GM18870 (cell line): ENCODE measurements around the gene CLMP.
"Not testable (repeated sequence)": the region's sequence is repeated elsewhere in the genome, so short reads cannot be mapped to it uniquely, and the experiment has no call there.

Experiments used
- ATAC-seq: cut with Tn5 transposase; IDR thresholded peaks from one replicate; pipeline ENCODE4 v1.9.1; 2021; ENCODE audit warnings: moderate library complexity; ENCODE audit not compliant: unreplicated experiment

CLMP gene

DNA sequence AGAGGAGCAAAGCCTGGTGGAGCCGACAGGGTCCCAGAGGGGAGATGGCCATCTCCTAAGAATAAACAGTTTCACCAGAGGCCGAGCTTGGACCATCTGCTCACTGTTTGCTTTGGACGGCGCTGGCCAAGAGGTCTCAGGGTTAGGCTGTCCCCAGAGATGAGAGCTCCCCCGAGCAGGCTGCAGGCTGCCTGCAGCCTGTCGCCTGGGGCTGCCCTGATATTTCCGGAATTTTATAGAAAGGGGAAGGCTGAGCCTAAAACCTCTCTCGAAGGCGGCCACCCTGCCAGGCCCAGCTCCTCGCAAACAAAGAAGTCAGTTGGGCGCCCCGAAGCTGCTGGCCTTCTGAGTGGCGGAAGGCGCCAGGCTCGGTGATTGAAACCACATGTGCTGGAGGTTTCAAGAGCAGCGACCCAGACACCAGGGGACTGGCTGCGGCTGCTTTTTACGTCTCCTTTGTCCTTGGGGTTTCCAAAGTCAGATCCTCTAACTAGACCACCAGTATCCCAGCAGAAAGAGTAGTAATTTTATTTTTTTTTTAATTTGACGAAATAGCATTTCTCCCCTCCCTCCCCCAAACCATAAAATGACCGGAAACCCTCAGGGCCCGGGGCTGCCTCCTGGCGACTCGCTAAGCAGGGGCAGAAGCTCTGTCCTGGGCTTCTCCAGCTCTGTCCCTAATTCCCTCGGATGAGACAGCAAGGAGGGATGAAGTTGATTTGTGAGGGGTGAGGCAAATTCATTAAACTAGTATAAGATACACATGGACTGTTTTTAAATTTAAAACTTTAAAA, 57.4 kb downstream of the CLMP start:
- ATAC-seq = no peak

DNA sequence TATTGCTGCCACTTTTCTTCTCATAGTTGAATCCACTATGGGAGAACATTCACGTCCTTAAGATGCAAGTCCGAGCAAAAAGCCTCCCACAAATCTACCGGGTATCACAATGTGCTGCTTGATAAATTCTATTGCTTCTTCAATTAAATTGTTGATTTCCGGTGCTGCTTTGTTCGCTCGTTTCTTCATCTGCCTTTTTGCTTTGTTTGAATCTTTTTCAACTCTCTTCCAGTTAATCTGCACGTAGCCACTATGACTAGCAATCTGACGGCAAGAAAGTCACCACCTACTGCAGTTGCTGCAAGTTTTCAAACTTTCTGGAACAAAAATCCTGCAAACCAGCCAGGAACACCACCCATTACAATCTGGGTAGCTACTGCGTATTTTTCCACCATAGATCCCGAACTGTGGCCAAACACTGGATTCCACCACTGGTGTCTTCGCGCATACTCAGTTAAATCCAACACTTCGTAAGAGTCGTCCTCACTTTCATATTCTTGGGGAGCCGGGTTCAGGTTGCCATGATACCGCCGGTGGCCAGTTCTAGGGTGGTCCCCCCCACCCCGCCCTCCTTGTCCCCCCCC, 59.1 kb downstream of the CLMP start:
- ATAC-seq = no peak

DNA sequence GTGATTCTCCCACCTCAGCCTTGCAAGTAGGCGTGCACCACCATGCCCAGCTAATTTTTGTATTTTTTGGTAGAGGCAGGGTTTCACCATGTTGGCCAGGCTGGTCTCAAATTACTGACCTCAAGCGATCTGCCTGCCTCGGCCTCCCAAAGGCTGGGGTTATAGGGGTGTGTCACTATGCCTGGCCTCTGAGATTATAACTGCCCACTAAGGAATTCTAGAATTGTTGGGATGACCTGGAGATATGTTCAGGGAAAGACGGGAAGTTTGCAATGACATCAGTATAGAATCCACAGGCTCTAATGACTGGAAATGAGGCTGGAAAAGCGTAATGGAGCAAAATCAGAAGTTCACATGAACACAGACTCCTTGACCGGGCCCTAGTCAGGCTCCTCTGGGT, 62.2 kb downstream of the CLMP start:
- ATAC-seq = no peak

DNA sequence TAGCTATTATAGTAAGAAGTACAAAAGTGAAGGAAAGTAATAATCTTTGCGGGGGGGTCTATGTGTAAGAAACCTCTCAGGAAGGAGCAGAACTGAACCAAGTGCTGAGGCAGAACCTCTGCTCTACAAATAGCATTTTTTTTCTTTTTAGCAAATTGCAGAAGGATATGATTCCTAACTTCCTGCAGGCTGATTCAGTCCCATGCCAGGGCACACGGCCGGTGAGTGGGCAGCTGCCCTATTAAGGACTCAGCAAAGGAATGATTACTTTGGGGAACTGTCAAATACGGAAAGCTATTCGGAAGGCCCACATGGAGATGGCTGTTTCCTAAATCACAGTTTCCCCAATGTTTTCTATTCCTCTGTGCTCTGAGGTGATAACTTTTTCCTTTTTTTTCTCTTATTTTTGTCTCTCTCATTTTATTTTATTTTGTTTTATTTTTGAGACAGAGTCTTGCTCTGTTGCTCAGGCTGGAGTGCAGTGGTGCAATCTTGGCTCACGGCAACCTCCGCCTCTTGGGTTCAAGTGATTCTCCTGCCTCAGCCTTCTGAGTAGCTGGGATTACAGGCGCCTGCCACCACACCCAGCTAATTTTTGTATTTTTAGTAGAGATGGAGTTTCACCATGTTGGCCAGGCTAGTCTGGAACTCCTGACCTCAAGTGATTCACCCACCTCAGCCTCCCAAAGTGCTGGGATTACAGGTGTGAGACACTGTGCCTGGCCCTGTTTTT, 62.8 kb downstream of the CLMP start:
- not testable (repeated sequence) for ATAC-seq

DNA sequence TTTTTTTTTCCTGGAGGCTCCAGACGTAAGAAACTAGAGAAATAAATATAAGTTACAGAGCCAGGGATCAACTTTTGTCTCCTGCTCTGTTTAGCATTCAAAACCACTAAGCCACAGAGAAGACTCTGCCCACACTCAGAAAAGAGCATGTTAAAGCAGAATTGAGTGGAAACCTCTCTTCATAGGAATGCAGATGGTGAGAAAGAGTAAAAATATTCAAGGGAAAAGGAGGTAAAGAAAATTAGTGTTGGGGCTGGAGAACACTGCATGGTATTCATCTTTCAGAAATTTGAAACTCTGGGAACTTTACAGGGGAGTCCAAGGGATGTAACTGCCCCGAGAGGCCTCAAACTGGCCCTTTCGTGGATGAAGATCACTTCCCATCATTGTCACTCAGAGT, 65.1 kb downstream of the CLMP start:
- ATAC-seq = no peak

DNA sequence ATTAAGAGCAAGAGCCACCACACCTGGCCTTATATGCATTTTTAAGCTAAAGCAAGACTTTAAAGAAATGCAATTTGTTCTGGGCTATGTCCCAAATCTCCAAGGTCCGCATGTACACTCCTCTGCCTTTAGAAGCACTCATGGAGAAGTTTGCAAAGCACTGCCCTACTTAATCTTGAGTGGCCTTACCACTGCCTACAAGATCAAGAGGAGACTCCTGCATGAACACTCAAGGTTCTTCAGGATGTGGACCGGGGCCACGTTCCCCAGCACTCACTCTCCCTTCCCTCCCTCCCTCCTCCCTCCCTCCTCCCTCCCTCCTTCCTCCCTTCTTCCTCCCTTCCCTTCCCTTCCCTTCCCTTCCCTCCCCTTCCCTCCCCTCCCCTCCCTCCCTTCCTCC, 69.9 kb downstream of the CLMP start:
- no peak for ATAC-seq

DNA sequence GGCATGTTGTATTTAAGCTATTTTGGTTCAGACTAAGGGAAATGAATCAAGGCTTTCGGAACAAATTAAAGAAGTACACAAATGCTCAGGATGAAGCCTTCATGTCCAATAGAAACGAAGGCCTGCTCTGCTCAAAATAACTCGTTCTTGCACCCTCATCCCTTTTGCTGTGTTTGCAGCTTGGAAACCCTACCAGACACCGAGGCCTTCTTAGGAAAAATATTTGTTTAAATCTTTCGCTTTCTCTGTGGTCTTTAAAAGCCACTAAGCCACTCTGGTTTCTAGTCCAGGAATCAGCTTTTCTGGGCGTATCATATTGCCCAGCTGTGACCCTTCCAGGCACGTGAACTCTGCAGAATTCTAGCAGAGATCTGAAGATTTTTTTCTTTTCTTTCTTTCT, 72.2 kb downstream of the CLMP start:
- no peak for ATAC-seq

DNA sequence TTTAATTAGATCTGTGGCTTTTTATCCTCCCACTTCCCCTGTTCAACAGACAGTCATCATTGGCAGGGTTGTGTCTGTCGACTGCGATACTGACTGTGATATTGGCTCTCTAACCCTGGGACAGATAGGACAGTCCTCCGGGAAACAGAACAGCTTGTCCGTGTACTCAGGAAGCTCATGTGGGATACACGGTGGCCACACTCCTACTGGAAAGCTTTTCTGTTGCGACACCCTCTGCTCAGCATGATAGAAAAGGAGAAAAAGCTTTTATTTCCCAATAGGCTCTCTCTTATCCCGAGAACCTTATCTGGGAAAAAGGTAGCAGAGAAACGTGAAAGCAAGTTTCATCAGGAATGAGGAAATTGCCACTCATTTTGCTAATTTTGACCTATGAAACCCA, 72.7 kb downstream of the CLMP start:
- no peak for ATAC-seq

DNA sequence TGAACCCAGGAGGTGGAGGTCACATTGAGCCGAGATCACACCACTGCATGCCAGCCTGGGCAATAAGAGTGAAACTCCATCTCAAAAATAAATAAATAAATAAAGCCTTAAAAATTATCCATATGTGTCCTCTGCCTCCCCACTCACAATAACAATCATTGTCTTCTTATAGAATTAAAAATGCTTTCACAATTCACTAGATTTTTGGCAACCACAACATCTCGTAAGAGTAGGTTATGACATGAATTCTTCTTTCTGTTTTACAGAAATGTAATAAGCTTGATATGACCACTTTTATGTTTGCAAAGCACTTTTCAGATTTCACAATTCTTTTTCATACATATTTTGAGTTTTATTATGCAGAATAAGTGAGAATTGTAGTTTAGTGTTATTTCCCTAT, 78.6 kb downstream of the CLMP start:
- no peak for ATAC-seq

DNA sequence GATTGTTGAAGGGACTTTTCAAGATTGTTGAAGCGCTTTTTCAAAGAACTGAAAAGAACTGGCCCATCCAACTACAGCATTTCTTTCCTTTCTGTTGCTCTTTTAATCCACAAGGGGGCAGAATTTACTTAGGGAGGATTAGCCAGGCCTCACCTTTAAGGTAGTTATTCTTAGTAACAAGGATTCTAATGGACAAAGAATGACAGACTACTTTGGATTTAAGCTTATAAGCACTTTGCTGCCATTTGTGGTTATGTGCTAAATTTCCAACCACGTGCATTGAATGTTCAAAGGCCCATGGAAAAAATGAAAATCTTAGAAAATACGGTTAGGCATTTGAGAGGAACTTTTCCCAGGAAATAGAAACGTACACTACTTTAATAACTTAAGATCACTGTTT, 83.6 kb downstream of the CLMP start:
- ATAC-seq = no peak

DNA sequence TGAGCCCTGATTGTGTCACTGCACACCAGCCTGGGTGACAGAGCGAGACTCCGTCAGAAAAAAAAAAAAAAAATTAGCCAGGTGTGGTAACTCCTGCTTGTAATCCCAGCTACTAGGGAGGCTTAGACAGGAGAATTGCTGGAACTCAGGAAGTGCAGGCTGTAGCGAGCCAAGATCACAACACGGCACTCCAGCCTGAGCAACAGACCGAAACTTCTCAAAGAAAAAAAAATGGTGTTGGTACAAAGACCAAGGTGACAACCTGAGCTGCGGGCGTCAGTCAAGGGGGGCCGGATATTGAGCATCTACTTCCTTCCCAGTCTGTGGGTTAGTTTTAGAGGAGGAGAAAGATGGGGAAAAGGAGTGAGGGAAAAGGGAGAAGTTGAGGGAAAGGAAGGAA, 84.7 kb downstream of the CLMP start:
- ATAC-seq = no peak

DNA sequence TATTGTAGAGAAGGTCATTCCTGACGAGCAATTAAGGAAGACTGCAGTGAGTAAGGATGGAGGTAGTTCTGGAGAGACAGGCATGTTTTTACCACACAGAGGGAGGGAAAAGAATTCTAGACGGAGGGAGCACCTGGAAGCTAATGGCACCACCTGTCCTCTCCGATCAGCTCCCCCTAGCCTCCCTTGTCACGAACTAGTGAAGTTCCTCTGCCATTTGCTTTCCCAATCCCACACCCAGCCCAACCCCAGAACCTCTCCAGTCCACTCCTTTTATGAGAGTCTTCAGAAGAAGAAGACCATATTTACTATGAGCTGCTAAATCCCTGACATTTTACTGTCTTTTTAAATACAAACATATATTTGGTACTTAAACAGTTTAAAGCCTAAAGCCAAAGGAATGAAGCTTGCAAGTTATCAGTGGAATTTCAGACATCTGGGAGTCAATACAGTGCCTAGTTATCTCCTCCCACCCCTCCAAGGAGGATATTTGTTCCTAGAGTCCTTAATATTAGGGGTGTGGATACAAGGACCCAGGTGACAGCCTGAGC, 87.0 kb downstream of the CLMP start:
- ATAC-seq = no peak

DNA sequence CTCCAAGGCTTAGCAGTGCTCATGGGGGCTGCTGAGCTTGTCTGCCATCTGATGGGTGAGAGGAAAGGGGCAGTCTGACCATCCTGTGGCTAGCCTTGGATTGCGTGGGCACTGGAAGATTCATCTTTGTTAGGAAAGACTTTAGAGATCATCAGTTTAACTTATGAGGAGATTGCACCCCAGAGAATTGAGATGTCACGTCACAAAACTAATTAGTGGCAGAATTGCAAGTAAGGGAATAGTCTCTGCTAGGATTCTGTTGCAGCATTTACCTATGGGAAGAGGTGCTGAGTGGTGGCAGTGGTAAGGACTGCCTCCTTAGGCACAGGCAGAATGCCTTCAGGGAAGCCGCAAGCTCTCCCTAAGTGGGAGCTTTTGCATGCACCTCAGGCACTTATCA, 90.4 kb downstream of the CLMP start:
- ATAC-seq = no peak

DNA sequence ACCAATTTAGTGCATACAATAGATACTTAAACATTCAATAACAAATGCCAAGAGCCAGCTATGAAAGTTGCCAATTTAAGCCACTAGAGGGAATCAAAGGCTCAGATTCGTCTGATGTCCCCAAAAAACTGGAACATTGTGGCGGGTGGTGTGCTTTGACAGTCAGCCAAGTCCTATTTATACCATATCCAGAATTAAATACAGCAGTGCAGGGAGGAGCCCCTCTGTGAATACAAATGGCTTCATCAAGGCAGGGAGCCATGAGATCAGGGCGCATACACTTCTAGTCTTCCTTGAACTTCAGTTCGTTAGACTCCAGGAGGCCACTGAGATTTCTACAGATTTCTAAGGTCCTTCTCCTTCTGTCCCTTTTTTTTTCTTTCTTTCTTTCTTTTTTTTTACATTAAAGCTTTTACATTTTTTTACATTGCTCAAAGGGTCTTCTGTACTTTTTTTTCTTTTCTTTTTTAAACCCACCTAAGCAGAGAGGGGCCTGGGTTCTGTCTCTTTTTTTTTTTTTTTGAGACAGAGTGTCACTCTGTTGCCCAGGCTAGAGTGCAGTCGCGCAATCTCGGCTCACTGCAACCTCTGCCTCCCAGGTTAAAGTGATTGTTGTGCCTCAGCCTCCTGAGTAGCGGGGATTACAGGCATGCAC, 91.6 kb downstream of the CLMP start:
- no peak for ATAC-seq

DNA sequence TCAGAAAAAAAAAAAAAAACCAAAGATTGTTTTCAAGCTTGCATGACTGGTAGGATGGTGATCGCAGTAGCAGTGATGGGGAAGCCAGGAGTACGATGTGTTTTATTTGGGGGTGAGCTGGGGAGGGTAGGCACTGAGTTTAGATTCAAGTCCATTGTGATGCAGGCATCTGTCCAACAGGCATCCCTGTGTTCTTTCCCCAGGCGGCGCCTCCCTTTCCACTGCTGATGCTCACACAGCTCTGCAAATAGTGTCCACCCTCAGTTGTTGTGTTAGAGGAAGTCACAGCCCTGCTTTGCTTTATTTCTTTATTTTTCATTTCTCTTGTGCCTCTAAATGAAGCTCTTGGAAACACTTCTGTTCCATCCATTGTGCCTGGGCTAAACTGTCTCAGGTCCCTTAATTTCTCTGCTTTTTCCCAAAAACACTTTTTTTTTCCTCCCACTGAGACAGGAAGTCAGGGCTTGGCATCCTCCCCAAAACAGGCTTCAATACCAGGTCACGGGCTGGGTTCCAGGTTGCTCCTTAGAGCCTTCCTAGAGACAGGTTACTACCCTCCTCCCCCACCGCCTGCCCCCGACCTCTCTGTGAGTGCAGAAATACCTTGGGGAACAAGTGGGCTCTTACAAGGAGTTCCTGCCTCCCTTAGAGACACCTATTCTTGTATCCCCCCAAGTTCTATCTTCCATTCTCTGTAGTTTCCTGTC, 94.5 kb downstream of the CLMP start:
- no peak for ATAC-seq

DNA sequence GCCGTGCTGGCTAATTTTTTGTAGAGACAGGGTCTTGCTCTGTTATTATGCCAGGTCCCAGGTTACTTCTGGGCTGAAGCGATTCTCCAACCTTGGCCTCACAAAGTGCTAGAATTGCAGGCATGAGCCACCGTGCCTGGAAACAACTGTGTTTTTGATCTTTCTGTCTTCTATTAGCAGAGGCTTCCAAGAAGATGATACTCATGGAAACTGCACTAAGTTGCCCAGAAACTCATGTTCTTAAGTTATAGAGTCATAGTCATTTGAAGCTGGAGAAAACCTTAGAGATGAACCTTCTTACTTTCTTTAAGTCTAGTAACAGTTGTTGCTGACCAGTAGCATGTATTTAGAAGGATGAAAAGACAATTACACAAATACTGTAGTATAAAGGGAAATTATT, 96.1 kb downstream of the CLMP start:
- ATAC-seq = no peak

DNA sequence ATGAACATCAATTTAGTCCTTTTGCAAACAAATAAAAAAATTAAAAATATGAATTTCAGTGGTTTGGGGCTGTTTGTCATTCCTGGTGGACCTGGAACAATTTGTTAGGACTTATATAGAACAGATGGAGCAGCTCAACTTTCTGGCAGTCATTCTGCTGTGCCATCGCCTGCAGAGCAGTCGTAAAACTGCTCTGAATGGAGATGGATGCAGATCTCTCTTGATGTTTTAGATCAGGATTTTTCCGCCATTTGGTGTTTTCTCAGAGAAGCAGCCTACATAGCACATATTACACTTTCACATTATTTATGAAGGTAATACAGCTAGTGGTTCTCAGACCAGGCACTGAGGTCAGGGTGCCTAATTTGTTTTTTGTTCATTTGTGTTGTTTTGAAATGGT, 101.3 kb downstream of the CLMP start:
- no peak for ATAC-seq

DNA sequence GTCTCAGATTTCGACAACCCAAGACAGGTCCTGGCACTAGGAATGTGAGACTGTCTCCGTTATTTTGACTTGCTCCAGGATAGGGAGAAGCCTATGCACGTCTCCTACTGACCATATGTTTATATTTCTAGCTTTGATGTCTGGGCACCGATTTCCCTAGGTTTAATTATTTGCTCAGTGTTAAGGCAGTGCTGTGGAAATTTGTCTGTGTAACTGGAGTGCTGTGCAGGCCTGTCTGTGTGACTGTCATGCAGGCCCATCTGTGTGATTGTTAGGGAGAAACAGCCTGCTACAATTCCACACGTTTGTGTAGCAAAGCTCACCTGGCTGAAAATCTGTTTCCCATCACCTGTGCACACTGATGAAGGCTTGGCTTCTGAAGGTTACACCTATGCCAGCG, 103.5 kb downstream of the CLMP start:
- no peak for ATAC-seq

DNA sequence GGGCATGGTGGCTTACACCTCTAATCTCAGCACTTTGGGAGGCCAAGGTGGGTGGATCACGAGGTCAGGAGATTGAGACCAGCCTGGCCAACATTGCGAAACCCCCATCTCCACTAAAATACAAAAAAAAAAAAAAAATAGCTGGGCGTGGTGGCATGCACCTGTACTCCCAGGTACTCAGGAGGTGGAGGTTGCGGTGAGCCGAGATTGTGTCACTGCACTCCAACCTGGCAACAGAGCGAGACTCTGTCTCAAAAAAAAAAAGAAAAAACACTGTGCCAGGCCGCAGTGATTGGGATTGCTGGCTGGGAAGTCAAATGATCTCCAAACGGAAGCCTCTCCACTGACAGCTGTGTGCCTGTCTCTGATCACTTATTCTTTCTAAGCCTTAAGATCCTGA, 104.9 kb downstream of the CLMP start:
- ATAC-seq = not testable (repeated sequence)

DNA sequence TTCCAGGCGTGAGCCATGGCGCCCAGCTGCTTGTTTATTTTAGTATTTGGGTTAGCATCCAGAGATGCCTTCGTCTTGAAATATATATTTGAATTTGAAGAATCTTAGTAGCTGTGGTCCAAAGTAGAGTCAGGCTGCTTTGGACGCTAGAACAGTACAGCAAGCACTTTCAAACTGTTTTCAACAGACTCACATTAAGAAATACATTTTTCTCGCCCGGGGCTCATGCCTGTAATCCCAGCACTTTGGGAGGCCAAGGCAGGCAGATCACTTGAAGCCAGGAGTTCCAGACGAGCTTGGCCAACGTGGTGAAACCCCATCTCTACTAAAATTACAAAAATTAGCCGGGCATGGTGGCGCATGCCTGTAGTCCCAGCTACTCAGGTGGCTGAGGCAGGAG, 106.2 kb downstream of the CLMP start:
- ATAC-seq = not testable (repeated sequence)

DNA sequence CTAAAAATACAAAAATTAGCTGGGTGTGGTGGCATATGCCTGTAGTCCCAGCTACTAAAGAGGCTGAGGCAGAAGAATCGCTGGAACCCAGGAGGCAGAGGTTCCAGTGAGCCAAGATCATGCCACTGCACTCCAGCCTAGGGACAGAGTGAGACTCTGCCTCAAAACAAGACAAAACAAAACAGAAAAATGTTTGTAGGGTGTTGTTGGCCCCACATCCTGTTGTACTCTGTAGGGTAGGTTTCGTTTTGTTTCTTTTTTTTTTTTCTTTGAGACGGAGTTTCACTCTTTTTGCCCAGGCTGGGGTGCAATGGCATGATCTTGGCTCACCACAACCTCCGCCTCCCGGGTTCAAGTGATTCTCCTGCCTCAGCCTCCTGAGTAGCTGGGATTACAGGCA, 107.4 kb downstream of the CLMP start:
- ATAC-seq = peak; percentile 88
